NCI-H1048 (cell line): ENCODE data around the gene RAB17.

Experiments
- DNase-seq: peaks from one replicate; lab custom pipeline; 2025; lab: John Stamatoyannopoulos, UW

The RAB17 gene, protein sequence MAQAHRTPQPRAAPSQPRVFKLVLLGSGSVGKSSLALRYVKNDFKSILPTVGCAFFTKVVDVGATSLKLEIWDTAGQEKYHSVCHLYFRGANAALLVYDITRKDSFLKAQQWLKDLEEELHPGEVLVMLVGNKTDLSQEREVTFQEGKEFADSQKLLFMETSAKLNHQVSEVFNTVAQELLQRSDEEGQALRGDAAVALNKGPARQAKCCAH

DNA sequence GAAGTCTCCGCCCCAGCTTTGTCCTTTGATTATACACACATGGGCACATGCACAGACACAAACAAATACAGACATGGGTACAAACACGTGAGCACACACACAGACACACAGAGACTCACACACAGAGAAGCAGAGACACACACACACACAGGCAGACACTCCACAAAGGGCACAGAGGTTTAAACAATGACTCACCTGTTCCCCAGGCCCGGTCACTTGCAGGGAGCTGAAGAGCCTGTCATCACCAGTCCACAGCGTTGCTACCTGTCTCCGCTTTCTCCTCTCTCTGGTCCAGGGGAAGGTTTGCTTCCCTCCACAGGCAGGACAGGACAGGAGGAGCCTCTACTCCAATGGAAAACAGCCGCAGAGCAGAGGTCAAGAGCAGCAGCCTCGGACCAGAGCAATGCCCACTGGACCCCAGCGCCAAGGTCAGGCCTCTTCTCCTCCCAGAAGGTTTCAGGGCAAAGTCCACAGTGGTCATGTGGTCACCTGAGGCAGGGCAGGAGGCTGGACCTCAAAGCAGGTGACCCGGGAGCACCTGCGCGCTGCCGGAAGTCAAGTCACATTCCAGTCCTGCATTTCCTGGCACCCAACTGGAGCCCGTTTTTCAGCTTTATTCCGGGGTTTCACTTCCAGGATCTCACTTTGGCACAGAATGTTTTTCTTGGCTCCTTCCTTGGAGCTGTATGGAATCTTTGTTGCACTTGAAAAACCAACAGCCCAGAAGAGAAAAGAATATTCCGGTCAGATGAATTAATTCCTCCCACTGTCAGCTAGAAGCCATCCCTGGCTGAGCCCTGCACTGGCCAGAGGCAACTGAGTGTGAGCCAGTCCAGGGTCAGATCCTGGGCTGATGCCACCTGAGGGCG is at the start of gene RAB17:
Gene RAB17, minus strand, starts transcription at position 463 of the 869 bp plus-strand sequence. CDS start 4,580 bp downstream, outside the sequence.
- DNase-seq: no peak

DNA sequence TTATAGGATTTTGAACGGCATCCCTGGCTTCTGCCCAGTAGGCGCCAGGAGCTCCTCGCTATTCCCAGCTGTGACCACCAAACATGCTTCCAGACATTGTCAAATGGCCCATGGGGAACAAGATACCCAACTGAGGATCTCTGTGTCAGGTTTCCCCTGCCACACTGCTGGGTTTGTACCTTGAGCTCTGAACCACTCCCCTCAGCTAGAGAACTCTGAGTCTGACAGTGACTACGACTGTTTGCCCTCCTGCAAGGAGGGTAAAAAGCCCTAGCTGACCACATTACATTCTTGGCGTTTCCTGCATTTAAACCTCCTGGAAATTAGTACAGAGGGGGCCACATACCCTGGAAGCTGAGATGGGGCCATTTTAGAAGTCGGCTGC is 49.3 kb upstream of the RAB17 start:
- no peak for DNase-seq

DNA sequence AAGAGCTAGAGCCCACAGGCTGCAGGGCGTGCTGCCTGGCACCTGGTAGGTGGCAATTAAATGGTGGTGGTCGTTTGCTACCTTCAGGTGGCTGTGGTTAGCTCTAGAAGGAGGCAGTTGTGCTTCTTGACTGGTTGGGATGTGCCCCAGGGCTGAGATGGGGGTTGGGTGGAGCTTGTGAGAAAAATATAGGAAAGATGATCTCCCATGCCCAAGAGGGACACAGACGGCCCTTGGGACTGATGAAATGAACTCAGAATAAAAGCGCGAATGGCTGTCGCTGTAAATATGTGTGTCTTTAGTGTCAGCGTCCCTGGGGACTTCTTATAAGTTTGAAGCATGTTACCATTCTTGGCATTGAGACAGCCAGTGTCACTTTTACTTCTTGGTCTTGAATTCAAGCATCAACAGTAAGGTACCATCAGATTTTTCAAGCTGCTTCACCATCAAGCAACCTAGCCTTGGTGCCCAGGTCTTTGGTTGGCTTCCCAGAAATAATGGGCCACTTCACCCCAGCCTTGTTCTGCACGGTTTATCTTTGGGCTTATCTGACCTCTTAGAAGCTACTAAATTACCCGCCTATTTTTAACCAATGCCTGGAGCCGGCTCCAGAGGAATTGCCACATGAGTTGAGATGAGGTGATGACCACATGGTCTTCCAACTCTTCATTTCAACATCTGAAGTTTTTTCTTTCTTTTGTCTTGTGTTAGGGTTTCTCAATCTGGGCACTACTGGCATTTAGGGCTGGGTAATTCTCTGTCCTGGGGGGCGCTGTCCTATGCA is 48.7 kb upstream of the RAB17 start:
- no peak for DNase-seq

DNA sequence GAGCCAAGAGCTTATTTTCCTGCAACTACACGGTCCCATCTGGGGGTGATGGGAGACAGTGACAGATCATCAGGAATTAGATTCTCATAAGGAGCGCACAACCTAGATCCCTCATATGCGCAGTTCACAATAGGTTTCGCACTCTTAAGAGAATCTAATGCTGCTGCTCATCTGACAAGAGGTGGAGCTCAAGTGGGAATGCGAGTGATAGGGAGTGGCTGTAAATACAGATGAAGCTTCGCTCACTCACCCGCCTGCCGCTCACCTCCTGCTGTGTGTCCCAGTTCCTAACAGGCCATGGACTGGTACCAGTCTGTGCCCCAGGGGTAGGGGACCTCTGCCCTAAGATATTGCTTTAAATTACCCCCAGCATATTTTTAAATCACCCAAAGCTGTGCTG is 47.6 kb upstream of the RAB17 start:
- DNase-seq: no peak

DNA sequence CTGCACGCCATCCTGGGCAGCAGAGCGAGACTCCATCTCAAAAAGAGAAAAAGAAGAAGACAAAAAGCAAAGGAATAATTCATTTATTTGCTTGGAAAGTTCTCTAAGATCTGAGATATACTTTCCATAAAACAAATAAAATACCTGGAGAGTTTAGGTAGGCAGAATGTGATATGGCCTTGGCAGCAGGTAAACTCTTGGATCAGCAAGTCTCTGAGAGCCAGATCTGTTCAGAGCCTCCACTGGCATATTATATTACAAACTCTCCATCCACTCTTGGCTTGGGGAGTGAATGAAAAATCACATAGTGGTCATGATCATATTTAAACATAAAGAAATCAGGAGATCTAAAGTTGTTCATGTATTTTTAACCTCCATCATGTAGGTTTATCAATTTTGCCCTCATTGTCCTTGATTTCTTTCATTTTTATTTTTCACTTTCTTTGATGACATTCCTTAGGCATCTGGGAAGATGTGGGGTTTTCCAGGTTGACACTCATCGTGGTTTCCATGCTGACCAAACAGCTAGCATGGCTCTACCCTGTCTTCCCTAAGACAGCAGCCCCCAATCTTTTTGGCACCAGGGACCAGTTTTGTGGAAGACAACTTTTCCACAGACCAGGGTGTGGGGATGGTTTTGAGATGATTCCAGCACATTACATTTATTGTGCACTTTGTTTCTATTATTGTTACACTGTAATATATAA is 47.0 kb upstream of the RAB17 start:
- no peak for DNase-seq

DNA sequence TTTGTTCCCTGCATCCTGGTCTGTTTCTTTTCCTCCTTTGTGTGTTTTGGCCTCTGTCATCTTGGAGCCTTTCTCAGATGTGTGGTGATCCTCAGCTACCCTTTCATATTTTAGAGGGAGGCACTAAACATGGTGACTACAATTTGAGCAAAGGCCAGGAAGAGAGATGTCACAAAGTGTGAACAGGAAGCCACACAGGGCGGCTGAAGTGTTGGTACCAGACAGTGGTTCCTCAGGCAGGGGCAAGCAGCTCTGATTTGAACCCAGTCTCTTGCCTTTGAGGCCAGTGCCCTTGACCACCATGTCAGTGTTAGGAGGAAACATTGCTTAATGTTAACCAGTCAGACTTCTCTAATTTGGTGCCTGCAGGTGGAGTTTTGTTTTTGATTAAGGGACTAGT is 46.0 kb upstream of the RAB17 start:
- DNase-seq: no peak

DNA sequence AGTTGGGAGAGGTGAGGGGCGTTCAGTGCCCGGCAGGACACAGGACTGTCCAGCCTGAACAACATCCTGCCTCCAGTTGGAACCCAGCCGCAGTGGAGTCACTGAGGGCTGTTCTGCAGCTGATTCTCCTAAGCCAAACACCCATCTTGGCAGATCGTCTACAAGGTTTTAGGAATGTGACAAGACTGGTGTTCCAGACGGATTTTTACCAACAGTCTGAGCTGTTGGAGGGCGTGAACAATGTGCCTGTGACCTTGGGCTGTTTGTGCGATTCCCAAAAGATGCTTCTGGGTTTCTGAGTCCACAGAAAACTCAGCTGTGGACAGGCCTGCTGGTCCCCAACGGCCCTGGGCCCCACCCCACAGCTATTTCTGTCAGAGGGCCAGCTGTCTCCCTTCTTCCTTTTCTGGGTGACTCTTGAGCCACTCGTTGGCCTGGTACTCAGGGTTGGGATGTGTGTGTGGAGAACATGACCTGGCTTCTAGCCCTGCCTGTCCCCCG is 42.6 kb upstream of the RAB17 start:
- no peak for DNase-seq

DNA sequence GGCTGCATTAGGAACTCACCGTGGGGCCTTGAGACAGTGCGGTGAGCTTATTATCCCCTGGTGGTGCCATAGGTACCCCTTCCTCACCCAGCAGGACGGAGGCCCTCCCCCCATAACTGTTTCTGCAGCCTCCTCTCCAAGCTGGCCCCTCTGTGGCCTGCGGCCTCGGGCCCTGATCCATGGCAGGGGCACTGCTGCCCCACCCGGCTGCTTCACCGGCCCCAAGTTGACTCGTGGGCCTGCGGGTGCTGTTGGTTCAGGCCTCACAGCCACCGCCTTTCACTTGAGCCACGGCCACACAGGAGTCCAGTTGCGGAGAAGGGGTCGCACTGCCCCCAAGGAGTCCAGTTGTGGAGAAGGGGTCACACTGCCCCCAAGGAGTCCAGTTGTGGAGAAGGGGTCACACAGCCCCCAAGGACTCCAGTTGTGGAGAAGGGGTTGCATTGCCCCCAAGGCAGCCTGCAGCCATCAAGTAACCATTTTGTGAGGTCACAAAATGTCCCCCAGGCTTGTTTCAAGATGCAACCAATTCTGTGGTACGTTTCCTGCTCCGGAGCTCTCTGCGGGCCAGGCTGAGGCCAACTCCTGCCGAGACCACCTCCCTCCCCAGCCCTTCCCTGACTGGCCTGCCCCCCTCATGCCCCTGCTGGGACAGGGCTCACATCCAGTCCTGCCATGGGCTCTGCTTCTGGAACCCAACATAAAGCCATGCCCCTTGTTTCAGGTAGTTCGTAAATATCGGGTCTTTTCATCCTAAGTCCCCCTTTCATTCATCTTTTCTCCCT is 41.5 kb upstream of the RAB17 start:
- no peak for DNase-seq

DNA sequence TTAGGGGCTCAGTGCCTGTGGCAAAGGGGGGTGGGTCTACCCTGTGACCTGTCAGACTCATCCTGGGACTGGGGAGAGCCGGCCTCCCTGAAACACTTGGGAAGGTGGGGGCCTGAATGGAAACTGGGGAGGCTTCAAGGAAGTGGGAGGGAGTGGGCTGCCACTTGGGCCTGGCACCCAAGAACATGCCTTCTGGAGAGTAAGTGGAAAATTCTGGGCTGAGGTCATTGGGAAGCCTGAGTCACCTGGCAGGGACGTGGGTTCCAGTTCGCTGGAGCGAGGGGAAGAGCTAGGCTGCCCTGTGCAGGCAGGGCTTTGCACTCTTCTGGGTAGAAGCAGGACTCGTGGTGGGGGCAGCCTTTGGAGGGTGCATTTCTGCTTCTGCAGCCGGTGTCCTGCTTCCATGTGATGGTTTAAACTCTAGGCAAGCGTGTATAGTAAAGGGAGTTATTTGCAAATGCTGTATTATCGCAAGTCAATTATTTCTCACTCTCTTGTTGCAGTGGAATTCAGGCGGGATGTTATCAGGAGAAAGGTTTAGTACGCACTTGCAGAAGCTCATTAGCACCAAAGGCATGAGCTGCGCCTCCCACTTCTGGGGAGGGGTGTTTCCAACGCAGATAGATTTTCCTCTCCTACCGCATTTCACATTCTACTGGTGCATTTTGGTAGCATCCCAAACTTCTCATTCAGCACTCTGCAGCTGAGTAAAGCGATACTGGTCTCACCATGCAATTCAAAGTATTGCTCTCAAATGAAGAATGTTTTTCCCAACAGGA is 40.7 kb upstream of the RAB17 start:
- no peak for DNase-seq

DNA sequence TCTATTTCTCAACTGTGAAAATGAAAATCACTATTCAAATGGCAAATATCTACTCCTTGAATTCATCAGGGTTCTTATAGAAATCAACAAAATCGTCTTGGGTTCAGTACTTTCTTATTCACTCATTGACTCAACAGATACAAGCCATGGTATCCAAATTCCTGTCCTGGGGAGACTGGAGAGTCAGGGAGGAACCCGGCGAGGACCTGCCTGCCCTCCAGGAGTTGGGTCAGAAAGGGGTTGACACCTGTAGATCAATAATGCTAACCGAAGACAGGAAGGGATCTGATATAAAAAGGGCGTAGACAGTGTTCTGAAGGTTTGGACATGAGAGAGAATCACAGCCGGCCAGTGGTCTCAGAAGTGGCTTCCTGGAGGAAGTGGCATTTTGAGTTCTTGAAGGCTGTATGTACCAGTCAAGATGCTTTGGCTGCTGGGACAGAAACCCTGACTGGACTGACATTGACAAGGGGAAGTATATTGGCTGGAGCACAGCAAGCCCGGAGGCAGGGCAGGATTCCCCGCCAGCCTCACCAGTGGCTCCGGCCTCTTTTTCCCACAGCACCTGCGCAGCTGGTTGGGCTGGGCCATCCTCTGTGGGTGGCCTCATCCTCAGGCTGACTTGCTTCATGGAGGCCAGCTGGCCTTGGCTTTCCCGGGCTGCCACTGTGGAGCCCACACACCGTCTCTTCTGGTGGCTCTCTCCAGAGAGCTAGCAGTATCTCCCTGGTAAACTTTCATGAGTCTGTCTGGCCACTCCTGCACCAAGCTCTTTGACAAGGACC is 39.9 kb upstream of the RAB17 start:
- no peak for DNase-seq

DNA sequence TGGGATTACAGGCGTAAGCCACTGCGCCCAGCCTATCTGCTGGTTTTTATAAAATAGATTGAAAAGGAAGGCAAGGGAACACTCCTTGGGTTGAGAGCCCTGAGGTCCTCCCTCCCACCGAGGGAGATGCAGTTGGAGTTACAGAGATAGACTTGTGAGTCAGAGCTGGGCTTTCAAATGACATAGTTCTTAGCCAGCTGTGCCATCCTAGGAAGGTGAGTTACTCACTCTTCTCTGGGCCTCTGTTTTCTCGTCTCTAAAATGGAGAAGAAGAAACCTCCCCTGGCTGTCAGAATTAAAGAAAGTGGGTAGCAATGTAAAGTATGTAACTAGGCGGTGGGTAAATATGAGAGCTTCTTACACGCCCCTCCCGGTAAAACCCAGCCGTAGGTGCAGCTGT is 39.2 kb upstream of the RAB17 start:
- no peak for DNase-seq

DNA sequence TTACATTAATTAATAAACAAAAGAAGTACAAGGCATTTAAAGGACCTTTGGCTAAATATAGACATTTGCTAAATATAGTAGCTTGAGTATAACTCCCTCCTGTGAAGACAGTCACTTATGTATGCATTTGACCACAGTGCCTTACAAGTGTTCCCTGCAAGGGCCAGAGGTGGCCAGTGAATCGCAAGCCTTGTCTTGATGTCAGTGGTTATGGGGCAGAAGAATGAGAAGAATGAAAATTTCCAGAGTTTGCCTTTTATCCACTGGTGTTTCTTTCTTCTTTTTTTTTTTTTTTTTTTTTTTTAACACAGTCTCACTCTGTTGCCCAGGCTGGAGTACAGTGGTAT is 38.6 kb upstream of the RAB17 start:
- no peak for DNase-seq

DNA sequence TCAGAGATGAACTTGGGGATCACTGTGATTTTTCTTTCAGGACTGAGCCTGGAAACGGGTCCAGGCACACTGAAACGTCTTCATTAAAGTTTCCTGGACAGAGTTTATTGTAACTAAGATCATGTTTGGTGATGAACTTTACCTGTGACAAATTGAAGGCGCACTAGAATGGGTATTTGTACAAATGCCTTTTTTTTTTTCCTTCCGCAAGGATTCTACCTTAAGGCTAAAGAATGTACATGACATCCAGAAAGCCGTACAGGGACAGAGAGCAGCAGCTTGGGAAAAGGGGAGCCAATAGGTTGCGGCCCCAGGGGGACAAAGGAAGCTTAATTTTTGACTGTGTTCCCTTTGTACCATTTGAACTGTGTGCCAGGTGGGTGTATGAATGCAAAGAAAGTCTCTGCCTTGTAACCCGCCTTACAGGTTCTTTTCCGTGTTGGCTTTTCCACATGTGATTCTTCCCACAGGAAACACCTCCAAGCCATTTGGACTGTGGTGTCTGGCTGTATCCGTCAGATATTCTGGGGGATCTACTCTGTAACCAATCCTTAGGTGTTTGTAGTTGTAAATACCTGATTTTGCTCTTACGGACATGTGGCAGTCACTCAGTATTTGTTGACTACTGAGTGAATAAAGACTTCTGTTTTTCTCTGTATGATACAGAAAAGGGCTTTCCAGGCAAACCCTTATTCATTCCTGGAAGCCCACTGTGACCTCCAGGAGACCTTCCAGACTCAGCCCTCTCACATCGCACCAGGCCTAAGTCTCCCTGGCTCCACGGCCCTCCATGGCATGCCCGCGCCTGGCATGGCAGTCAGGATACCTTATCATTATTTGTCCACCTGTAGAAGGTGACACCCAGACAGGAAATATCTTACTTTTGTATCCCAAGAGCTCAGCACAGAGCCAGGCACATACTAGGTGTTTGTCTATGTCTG is 38.0 kb upstream of the RAB17 start:
- DNase-seq: no peak

DNA sequence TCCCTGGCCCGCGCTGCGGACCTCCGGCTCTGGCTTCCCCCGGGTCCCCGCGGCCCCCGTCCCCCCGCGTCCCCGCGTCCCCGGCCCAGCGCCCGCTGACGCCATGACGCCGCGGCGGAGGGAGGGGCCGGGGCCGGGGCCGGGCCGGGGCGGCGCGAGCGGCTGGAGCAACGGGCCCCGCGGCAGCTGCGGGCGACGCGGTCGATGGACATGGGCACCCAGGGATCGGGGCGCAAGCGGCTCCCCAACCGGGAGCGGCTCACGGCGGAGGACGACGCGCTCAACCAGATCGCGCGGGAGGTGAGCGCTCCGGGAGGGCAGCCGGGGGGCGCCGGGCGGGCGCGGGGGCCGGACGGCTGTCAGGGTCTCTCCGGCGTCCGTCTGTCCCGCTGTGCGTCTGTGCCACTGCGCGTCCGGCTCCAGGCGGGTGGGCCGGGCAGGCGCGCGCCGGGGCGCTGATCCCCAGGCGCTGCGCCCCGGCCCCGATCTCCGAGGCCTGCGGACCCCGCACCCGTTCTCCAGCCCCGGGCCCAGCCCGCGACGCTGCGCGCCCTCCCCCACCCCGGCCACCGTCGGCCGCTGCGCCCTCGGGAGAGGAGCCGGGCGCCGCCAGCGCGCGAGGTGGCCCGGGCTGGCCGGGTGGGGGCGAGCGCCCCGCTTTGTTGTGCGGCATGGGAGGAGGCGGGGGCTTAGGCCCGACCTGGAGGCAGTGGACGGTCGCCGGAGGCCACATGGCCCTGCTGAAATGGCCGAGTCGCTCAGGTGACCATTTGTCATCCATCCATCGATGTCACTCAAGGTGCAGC is 37.1 kb upstream of the RAB17 start, which contains the start of gene LRRFIP1:
Gene LRRFIP1, plus strand, starts transcription at position 147 of the 806 bp plus-strand sequence. Its CDS starts 58 bp downstream, at position 205.
- no peak for DNase-seq

DNA sequence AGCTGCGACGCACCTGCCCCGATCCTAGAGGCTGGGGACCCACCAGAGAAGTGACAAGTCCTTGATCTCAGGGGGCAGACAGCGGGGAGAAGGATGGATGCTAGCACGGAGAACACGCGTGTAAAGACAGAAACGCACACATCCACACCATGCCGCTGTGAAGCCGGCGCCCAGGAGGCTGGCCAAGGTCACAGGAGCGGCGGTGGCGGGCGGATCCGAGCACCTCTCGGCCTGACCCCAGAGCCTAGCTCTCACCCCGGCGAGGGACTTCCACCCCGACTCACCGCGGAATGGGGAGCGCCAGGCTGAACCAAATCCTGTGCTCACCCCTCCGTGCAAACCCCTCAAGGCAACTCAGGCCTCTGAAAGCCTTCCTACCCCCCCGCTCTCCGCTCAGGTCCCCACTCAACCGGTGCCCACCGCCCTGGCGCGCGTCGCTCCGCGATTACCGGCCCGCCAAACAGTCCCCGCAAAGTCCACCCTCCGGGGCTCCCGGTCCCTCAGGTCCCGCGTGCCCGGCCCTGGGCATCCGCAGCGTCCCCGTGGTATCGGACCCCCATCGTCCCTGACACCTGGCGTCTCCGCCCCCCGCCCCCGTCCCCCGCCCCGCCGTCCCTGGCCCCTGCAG is 36.4 kb upstream of the RAB17 start:
- DNase-seq: no peak

DNA sequence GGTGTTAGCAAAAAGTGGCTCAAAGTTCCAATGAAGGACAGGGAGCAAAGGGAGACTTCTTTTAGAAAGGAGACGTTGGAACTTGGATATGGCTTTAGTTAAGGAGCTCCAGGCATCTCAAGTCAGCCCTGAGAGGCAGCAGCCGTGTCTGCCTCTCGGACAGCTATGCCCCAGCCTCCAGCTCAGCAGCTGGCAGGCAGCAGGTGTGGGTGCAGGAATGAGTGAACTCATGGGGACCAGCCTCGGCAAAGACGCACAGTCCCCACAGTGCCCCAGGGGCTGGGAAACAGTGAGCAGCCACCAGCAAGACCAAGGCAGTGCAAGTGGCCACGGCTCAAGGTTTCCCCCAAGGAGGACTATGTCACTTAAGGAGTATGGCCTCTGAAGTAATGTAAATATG is 35.2 kb upstream of the RAB17 start:
- no peak for DNase-seq

DNA sequence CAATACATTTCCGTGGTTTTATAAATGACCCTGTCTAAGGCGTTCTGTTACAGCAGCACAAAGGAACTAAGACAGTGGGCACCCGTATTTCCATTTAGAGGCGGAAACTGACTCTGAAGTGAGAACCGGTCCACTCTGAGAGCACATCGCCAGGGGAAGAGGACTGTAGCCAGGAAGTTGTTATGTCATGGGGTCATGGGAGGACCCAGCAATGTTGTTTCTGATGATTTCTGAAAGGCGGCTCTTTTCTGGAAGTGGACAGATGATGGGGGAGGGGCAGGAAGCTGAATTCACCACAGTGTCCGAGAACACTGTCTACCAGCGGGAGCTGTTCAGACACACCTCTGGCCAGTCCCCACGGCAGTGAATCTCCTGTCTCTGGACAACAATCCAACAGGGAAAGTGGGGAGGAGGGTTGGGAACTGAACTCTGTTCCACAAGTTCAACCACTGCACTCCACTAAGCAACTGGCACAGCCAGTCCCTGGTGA is 34.7 kb upstream of the RAB17 start:
- no peak for DNase-seq
